DOHH2 (cell line): ENCODE measurements around the gene OLFM1.

Source experiments
- H3F3A ChIP-seq: fragments of 200-600 bp; sonication (generic), shearing (Covaris generic); 2 replicates; pipeline ENCODE4 v1.6.0; 2016; ENCODE audit warnings: antibody characterized with exemption, mild to moderate bottlenecking; ENCODE audit not compliant: control insufficient read depth, insufficient read depth
- H3K27ac ChIP-seq: fragments of 200-600 bp; sonication (generic); 2 replicates; pipeline ENCODE4 v1.5.1; 2014; ENCODE audit warnings: low read depth, mild to moderate bottlenecking, low read length, moderate library complexity
- H3K27me3 ChIP-seq: fragments of 200-600 bp; sonication (generic); 2 replicates; pipeline ENCODE4 v1.6.1; 2014; ENCODE audit warnings: mild to moderate bottlenecking, low read length, mixed read lengths; ENCODE audit not compliant: control insufficient read depth
- H3K36me3 ChIP-seq: fragments of 200-600 bp; sonication (generic); 2 replicates; pipeline ENCODE4 v1.6.1; 2014; ENCODE audit warnings: mild to moderate bottlenecking, low read length, moderate library complexity, mixed read lengths; ENCODE audit not compliant: control insufficient read depth
- H3K4me1 ChIP-seq: fragments of 200-600 bp; sonication (generic); 2 replicates; pipeline ENCODE4 v1.6.1; 2014; ENCODE audit warnings: mild to moderate bottlenecking, low read length, mixed read lengths; ENCODE audit not compliant: control insufficient read depth
- H3K4me2 ChIP-seq: fragments of 200-600 bp; sonication (generic); 2 replicates; pipeline ENCODE4 v1.6.0; 2014; ENCODE audit warnings: mild to moderate bottlenecking, low read length, moderate library complexity
- H3K4me3 ChIP-seq: fragments of 200-600 bp; sonication (generic); 2 replicates; pipeline ENCODE4 v1.5.1; 2014; ENCODE audit warnings: mild to moderate bottlenecking, low read length, mixed read lengths
- H3K79me2 ChIP-seq: fragments of 200-600 bp; sonication (generic); 2 replicates; pipeline ENCODE4 v1.6.1; 2014; ENCODE audit warnings: mild to moderate bottlenecking, low read length, mixed read lengths; ENCODE audit not compliant: control insufficient read depth
- H3K9me2 ChIP-seq: fragments of 200-600 bp; sonication (generic); replicated peaks from 2 replicates; pipeline ENCODE4 v1.6.1; 2014; ENCODE audit warnings: mild to moderate bottlenecking, low read length, mixed read lengths; ENCODE audit not compliant: control insufficient read depth
- H3K9me3 ChIP-seq: fragments of 200-600 bp; sonication (generic); 2 replicates; pipeline ENCODE4 v1.6.1; 2014; ENCODE audit warnings: antibody characterized with exemption, low read length, mixed read lengths; ENCODE audit not compliant: control insufficient read depth, insufficient read depth
- H4K20me1 ChIP-seq: fragments of 200-600 bp; sonication (generic); 2 replicates; pipeline ENCODE4 v1.6.0; 2014; ENCODE audit warnings: low read depth, mild to moderate bottlenecking, antibody characterized with exemption, low read length, moderate library complexity; ENCODE audit not compliant: control insufficient read depth, insufficient read depth
- CTCF ChIP-seq: fragments of 200-600 bp; sonication (generic); IDR thresholded peaks from one replicate; pipeline ENCODE4 v1.5.1; 2014; ENCODE audit warnings: antibody characterized with exemption, mild to moderate bottlenecking, low read depth, low read length; ENCODE audit not compliant: poor library complexity, severe bottlenecking
- EZH2phosphoT487 ChIP-seq: fragments of 200-600 bp; sonication (generic); IDR thresholded peaks from 2 replicates; pipeline ENCODE4 v1.6.1; 2017; ENCODE audit warnings: borderline replicate concordance, mild to moderate bottlenecking, antibody characterized with exemption, low read length, moderate library complexity, mixed read lengths

The OLFM1 gene

GRCh38 chr9:135048758-135049444 is 38.6 kb upstream of the OLFM1 start:
- TF ChIP-seq EZH2phosphoT487 (no peak), CTCF (no peak)
- Histone ChIP-seq H3K4me1 (no peaks in the 10 kb centered on the region), H3F3A (no peaks in the 10 kb centered on the region), H3K27me3 (no peaks in the 10 kb centered on the region), H3K36me3 (no peaks in the 10 kb centered on the region), H4K20me1 (no peaks in the 10 kb centered on the region), H3K9me2 (no peaks in the 10 kb centered on the region), H3K9me3 (no peaks in the 10 kb centered on the region), H3K27ac (no peak overlapping the region), H3K4me3 (no peak overlapping the region), H3K79me2 (no peaks in the 10 kb centered on the region), H3K4me2 (no peak overlapping the region)

GRCh38 chr9:135049460-135049859 is 38.0 kb upstream of the OLFM1 start:
- Histone ChIP-seq H3K9me2 (no peaks in the 10 kb centered on the region), H3K27me3 (no peaks in the 10 kb centered on the region), H3K9me3 (no peaks in the 10 kb centered on the region), H3K4me3 (no peak overlapping the region), H3F3A (no peaks in the 10 kb centered on the region), H4K20me1 (no peaks in the 10 kb centered on the region), H3K79me2 (no peaks in the 10 kb centered on the region), H3K4me1 (no peaks in the 10 kb centered on the region), H3K4me2 (no peak overlapping the region), H3K36me3 (no peaks in the 10 kb centered on the region), H3K27ac (no peak overlapping the region)
- no peak for TF ChIP-seq CTCF
- no peak for TF ChIP-seq EZH2phosphoT487

GRCh38 chr9:135050072-135050990 is 37.1 kb upstream of the OLFM1 start:
- Histone ChIP-seq H3K4me2 (no peak overlapping the region), H3K4me1 (no peaks in the 10 kb centered on the region), H3K27me3 (no peaks in the 10 kb centered on the region)

More at GRCh38 chr9:135050072-135050990, 37.1 kb upstream of the OLFM1 start:
- Histone ChIP-seq H3K36me3 (no peaks in the 10 kb centered on the region), H3K27ac (no peak overlapping the region), H3K9me2 (no peaks in the 10 kb centered on the region), H3K79me2 (no peaks in the 10 kb centered on the region), H3F3A (no peaks in the 10 kb centered on the region), H3K9me3 (no peaks in the 10 kb centered on the region), H4K20me1 (no peaks in the 10 kb centered on the region), H3K4me3 (no peak overlapping the region)
- TF ChIP-seq CTCF (no peak), EZH2phosphoT487 (no peak)
